Right renal cortex interstitium (tissue), 3 donors: Measurements from ENCODE around the gene HLX. TPM values are rescaled to one million over a fixed set of nuclear protein-coding genes. Genes with fewer than 3 reads are reported as not detected.

Experiments
- DNase-seq, 3 donors: peaks; one replicate each; pipeline ENCODE4 v3.0.0-alpha.2; 2013; ENCODE audit warnings: low read depth in 3 of 3, low spot score in 2 of 3
- polyA plus RNA-seq, 3 donors: library from polyadenylated mRNA; unstranded; fragments of 120-200 nt; gene quantifications; one replicate each; pipeline ENCODE4 v1.2.1, GENCODE V29; 2013; ENCODE audit not compliant: insufficient read length in 3 of 3

HLX gene
- polyA plus RNA-seq = 10 to 100 TPM in 1 of 3 donors, 1 to 10 TPM in 2; 7.2 to 10.3 (median 9.4) TPM

- DNase-seq = no peak
Measured at GRCh38 chr1:220879076-220879508, at the start of gene HLX. Gene HLX (plus strand): TSS chr1:220879443. CDS start chr1:220879858, 415 bp downstream.

- no peak for DNase-seq
Measured at GRCh38 chr1:220833436-220833835, 45.8 kb upstream of the HLX start.

- DNase-seq = no peak
Measured at GRCh38 chr1:220834155-220834870, 44.9 kb upstream of the HLX start.

DNA sequence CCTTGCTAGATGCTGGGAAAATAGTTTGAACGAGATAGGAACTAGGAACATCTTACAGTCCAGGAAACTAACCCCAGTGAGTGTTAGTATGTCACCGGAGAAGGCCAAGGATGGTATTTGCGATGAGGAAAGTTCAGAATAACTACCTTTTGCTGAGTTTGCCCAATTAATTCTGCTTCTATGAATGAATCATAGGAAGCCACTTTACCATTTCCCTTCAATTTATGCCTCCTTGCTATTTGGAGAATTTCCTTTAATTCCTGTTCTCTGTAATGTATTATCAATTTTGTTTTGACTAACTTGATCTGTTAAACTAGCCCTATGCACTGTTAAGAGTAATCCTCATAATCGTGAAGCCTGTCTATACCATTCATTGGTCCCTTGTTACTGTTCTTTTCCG is 40.7 kb upstream of the HLX start:
- no peak for DNase-seq

DNA sequence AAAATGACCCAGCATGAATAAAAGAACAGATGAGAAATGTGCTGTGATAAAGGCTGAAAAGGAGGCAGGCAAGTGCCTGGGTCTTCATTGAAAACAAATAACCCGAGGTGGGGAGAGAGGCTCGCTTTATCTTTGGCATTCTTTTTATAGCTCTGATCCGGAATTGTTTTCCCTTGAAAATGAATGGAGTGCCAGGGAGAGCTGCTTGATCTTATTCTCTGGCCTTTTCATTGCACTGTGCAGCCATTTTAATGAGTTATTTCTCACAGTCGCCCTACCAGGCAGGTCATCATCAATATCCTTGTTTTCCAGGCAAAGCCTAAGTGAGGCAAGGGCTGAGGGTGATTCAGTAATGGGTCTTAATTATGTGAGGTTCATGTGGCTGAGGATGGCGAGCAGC is 39.8 kb upstream of the HLX start:
- DNase-seq = no peak

- no peak for DNase-seq
Measured at GRCh38 chr1:220841293-220841692, 38.0 kb upstream of the HLX start.

DNA sequence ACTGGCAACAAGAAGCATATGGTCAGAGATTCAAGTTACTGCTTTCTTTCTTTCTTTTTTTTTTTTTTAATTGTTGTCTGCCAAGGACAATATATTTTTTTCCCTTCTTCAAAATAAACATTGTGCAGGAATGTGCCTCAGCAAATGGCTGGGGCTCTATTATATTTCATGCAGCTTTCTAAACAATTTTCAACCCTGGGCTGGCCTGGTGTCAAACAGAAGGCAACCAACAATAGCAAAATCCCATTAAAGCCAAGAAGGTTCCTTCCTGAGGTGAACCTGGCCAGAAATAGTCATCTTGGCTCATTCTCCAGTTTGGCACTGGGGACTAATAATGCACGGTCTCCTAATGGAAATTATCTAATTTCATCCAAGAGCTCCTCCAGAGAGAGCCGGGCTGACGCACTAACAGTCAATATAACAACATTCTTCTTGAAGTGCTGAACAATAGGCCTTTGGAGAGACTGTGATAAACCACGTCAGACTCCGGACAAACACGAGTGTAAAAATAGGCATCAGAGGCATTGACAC is 35.7 kb upstream of the HLX start:
- DNase-seq = peak; percentile 30 to 43 (median 36)

DNA sequence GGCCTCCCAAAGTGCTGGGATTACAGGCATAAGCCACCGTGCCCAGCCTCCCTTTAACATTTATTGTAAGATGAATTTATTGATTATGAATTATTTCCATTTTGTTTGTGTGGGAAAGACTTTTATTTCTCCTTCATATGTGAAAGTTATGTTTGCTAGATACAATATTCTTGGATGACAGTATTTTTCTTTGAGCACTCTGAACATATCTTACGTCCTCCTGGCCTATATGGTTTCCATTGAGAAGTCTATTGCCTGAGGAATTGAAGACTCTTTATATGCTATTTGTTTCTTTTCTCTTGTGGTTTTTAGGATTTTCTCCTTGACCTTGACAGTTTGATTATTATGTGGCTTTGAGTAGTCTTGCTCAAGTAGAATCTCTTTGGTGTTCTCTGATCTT is 26.8 kb upstream of the HLX start:
- no peak for DNase-seq

- no peak for DNase-seq
Measured at GRCh38 chr1:220872296-220872695, 6.9 kb upstream of the HLX start.

DNA sequence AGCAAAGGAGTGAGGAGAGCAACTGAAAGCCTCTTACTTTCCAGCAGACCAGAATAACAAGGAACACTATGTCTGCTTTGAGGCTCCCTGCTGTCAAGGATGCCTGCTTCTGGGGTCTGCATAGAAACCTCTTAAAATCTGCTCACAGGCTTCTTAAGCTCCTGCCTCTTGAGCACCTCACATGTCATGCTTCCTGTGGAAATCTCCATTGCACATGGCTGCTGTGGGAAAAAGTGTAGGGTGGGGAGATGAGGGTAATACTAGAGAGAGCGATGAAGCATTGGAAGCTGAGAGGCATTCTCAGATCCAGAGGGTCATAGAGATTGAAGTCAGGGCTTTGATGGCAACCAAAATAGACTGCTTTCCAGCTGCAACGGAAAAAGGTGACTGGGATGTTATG is 6.2 kb upstream of the HLX start:
- no peak for DNase-seq

DNA sequence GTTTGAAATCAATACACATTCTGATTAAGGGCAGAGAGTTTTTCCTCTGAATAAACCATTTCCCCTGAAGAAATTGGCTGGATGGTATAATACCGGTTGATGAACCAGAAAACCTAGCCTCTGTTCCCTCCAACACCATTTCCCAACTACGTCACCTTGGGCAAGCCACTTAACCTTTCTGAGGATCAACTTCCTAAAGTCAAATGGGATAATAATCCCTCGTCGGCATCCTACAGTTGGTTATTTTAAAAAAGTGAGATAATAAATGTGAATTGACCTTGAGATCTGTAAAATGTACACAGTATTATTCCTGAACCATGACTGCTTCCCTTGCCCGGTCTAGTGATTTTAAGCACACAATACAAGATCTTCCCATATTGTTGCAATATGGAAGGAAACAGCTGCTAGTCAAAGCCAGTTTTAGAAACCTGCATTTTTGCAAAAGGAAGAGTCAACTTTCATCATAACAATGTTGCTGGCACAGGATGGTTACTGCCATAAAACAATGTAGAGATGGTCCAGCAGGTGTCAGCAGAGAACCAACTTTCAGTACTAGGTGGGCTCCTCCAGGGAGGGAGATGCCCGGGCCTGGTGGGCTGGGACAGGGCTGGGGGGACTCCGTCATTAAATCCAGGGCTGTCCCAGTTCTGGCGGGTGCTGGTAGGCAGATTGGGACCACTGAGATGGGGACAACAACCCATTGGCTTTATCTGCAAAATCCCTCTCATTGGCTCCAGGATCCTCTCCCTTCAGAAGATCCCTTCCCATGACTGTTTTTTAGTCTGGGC is 5.2 kb upstream of the HLX start:
- no peak for DNase-seq

GRCh38 chr1:220875260-220875659 is 4.0 kb upstream of the HLX start:
- DNase-seq = no peak

DNA sequence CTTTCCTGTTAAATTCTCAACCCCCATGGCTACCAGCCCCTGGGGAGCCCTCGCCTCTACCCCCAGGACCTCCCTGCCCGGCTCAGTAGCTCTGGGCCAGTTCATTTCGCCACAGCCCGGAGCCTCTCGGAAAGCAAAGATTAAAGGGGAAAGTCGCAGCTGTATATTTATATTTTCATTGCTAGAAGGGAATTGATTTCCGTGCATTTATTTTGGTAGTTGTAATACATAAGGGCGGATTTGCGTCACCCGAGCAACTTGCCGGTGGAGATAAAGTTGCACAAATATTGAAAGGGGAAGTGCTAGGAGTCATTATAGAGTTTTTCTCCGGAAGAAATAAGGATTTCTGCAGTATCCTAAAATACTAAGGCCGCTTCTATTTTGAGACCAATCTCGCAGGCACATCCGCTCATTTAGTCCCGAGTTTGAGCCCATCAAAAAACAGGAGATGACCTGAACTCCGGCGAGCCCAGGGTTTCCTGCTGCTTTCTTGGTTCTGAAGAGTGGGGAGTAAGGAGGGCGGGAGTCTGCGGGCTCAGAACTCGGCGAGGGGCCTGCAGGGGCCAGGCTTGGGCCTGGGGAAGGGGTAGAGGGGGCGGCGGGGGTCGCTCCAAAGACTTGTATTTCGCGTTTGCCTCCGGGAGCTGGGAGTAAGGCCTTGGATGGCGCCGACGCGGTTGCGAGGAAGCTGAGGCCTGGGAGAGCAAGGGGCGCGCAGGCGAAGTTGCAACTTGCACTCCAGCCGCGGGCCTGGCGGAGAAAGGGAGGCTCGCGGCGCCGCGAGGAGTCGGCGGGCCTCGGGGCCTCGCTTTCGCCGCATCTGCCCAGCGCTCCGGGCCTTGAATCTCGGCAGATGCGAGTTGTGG is 2.5 kb upstream of the HLX start:
- no peak for DNase-seq

GRCh38 chr1:220877377-220878095 is 1.7 kb upstream of the HLX start:
- no peak for DNase-seq

GRCh38 chr1:220878191-220879075 is 810 bp upstream of the HLX start:
- no peak for DNase-seq

DNA sequence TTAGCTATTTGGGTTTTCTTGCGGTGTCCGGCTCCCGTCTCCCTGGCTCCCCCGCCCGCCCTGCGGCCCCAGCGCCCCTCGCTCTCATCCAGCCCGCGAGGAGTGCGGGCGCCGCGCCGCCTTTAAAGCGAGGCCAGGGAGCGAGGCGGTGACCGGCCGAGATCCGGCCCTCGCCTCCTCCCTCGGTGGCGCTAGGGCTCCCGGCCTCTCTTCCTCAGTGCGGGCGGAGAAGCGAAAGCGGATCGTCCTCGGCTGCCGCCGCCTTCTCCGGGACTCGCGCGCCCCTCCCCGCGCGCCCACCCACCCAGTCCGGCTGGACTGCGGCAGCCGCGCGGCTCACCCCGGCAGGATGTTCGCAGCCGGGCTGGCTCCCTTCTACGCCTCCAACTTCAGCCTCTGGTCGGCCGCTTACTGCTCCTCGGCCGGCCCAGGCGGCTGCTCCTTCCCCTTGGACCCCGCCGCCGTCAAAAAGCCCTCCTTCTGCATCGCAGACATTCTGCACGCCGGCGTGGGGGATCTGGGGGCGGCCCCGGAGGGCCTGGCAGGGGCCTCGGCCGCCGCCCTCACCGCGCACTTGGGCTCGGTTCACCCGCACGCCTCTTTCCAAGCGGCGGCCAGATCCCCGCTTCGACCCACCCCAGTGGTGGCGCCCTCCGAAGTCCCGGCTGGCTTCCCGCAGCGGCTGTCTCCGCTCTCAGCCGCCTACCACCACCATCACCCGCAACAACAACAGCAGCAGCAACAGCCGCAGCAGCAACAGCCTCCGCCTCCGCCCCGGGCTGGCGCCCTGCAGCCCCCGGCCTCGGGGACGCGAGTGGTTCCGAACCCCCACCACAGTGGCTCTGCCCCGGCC is 492 bp downstream of the HLX start:
- no peak for DNase-seq

GRCh38 chr1:220880362-220880670 is 1.1 kb downstream of the HLX start:
- no peak for DNase-seq

DNA sequence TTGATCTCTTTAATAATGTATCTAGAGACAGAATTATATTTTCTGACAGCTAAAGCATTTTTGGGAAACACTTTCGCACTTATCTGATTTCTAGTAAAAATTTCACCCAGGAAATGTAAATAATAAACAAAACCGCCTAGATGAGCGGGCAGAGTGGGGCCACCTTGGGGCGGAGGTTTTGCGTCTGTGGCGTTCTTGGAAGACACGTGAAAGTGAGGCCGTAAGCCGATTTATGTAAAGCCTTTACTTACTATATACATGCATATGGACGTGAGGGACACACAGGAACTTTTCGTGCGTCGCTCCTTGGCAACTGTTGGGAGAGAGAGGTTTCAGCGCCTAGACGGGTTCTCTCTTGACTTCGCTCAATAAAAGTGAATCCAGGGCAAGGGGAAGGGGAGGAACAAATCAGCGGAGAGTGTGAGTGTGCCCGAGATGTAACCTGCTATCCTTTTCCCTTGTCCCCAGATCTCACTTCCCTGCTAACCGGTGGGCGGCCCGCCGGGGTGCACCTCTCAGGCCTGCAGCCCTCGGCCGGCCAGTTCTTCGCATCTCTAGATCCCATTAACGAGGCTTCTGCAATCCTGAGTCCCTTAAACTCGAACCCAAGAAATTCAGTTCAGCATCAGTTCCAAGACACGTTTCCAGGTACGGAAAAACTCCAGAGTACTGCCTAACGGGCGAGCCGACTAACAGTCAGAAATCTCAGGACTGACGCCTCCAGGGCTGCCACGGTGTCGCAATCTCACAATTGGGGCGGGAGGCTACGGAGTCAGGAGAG is 1.7 kb downstream of the HLX start:
- no peak for DNase-seq
